PC-9 (cell line): Measurements from ENCODE around the gene FGD4. TPM values are rescaled to one million over a fixed set of nuclear protein-coding genes. Genes with fewer than 3 reads are reported as not detected.

Experiments
- BruUV-seq: library from RNA; stranded (reverse); fragments of 400-500 nt; replicated peaks from 2 replicates; lab custom pipeline; 2021; lab: Mats Ljungman, UMichigan
- CTCF ChIA-PET: fragments of 300-600 bp; sonication (Branson Sonifier 250); formaldehyde crosslinking; loops from one replicate; lab custom pipeline; 2022; ENCODE audit warnings: antibody characterized with exemption; lab: Charles Lee
- POLR2A ChIA-PET: fragments of 300-600 bp; sonication (Branson Sonifier 250); formaldehyde crosslinking; loops from one replicate; lab custom pipeline; 2022; ENCODE audit warnings: antibody characterized with exemption; ENCODE audit not compliant: unreplicated experiment; lab: Charles Lee
- DNase-seq, 2 experiments: peaks; one replicate each; pipeline versions ENCODE4 v3.0.0 to v3.0.0-alpha.2; 2015 to 2022; ENCODE audit warnings: mixed read lengths in 1 of 2
- H2AFZ ChIP-seq: fragments of 200-600 bp; sonication (generic); 2 replicates; pipeline ENCODE4 v1.8.1; 2017; ENCODE audit warnings: antibody characterized with exemption
- H3F3A ChIP-seq: fragments of 200-600 bp; sonication (generic); 2 replicates; pipeline ENCODE4 v1.8.1; 2017; ENCODE audit warnings: antibody characterized with exemption, mild to moderate bottlenecking, low read depth; ENCODE audit not compliant: insufficient read depth
- H3K27ac ChIP-seq: fragments of 200-600 bp; sonication (generic); 2 replicates; pipeline ENCODE4 v1.6.1; 2016; ENCODE audit warnings: mixed run types
- H3K27me3 ChIP-seq: fragments of 200-600 bp; sonication (generic); 2 replicates; pipeline ENCODE4 v1.6.1; 2016; ENCODE audit warnings: low read depth, mixed run types; ENCODE audit not compliant: insufficient read depth
- H3K36me3 ChIP-seq: fragments of 200-600 bp; sonication (generic); 2 replicates; pipeline ENCODE4 v1.6.1; 2016; ENCODE audit warnings: low read depth, mixed run types
- H3K4me1 ChIP-seq: fragments of 200-600 bp; sonication (generic); replicated peaks from 2 replicates; pipeline ENCODE4 v1.6.1; 2016; ENCODE audit warnings: mixed run types; ENCODE audit not compliant: insufficient read depth
- H3K4me2 ChIP-seq: fragments of 200-600 bp; sonication (generic); 2 replicates; pipeline ENCODE4 v1.6.1; 2017; ENCODE audit warnings: mixed run types
- H3K4me3 ChIP-seq: fragments of 200-600 bp; sonication (generic); 2 replicates; pipeline ENCODE4 v1.6.1; 2016; ENCODE audit warnings: mixed run types
- H3K79me2 ChIP-seq: fragments of 200-600 bp; sonication (generic); 2 replicates; pipeline ENCODE4 v1.6.1; 2017; ENCODE audit warnings: low read depth, mixed run types
- H3K9me2 ChIP-seq: fragments of 200-600 bp; sonication (generic); 2 replicates; pipeline ENCODE4 v1.8.1; 2017; ENCODE audit warnings: mild to moderate bottlenecking; ENCODE audit not compliant: insufficient read depth
- H3K9me3 ChIP-seq: fragments of 200-600 bp; sonication (generic); 2 replicates; pipeline ENCODE4 v1.8.1; 2016; ENCODE audit warnings: low read depth; ENCODE audit not compliant: insufficient read depth
- H4K20me1 ChIP-seq: fragments of 200-600 bp; sonication (generic); 2 replicates; pipeline ENCODE4 v1.8.1; 2017; ENCODE audit not compliant: insufficient read depth
- EZH2 ChIP-seq: fragments of 200-600 bp; sonication (generic); IDR thresholded peaks from 2 replicates; pipeline ENCODE4 v1.8.0; 2017; ENCODE audit warnings: antibody characterized with exemption, low read depth
- intact Hi-C: fragments of 100-400 bp; cut with micrococcal nuclease; formaldehyde crosslinking; loops from one replicate; pipeline ENCODE4 v1.10.0; 2022; ENCODE audit not compliant: unreplicated experiment
- total RNA-seq: library from RNA; stranded (reverse); gene quantifications from 2 replicates; pipeline ENCODE4 v1.2.3, GENCODE V29; 2021
- TF ChIP-seq, protein P1 (sequence below): fragments of 200-600 bp; sonication (generic); conservative IDR thresholded peaks from 2 replicates; pipeline ENCODE4 v1.6.1; 2017; ENCODE audit warnings: mixed run types, antibody characterized with exemption, mild to moderate bottlenecking, moderate library complexity

The FGD4 gene
- total RNA-seq, 1 experiment from 2014 or later, result 28.3 TPM

DNA sequence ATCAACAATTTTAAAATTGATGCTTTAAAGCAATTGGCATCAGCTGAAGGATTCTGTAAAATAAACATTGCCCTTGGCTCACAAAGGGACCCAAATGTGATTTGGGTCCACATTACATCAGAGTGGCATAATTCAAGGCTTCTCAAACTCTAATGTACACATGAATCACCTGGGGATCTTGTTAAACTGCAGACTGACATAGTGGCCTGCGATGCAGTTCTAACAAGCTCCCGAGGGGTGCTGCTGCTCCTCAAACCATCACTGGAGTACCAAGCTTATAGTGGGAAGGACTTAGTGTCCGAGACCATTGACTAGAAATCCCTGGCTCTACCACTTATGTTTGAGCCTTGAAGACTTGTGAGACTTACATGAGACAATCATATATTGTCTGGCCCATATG, 247.9 kb downstream of the FGD4 start:
- no peaks in the 10 kb centered on the region for H3K9me2 ChIP-seq
- H3K79me2 ChIP-seq, result no peaks in the 10 kb centered on the region
- H3K4me2 ChIP-seq, result no peak overlapping the region
- TF ChIP-seq, protein P1, sequence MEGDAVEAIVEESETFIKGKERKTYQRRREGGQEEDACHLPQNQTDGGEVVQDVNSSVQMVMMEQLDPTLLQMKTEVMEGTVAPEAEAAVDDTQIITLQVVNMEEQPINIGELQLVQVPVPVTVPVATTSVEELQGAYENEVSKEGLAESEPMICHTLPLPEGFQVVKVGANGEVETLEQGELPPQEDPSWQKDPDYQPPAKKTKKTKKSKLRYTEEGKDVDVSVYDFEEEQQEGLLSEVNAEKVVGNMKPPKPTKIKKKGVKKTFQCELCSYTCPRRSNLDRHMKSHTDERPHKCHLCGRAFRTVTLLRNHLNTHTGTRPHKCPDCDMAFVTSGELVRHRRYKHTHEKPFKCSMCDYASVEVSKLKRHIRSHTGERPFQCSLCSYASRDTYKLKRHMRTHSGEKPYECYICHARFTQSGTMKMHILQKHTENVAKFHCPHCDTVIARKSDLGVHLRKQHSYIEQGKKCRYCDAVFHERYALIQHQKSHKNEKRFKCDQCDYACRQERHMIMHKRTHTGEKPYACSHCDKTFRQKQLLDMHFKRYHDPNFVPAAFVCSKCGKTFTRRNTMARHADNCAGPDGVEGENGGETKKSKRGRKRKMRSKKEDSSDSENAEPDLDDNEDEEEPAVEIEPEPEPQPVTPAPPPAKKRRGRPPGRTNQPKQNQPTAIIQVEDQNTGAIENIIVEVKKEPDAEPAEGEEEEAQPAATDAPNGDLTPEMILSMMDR, result no peak
- TF ChIP-seq EZH2, result no peak
- ChIA-PET POLR2A (no interaction called here), CTCF (no interaction called here)
- 0 out of 2 replicates have a peak, but pooled peaks cover 6% of the 10 kb centered on the region for H3K36me3 ChIP-seq
- H3F3A ChIP-seq, result peaks cover 10% of the 10 kb centered on the region
- DNase-seq, result no peak
- peaks cover 15% of the 10 kb centered on the region for H3K4me1 ChIP-seq
- H3K27ac ChIP-seq, result no peak overlapping the region
- no TSS peak for BruUV-seq
- no peak overlapping the region for H3K4me3 ChIP-seq
- H2AFZ ChIP-seq, result no peak overlapping the region
- intact Hi-C loops, result no loop called here
- no peaks in the 10 kb centered on the region for H4K20me1 ChIP-seq
- no peaks in the 10 kb centered on the region for H3K27me3 ChIP-seq
- no peaks in the 10 kb centered on the region for H3K9me3 ChIP-seq

GRCh38 chr12:32650508-32650907, 251.2 kb downstream of the FGD4 start:
- Histone ChIP-seq H3K4me1 (peaks cover 15% of the 10 kb centered on the region), H3K4me3 (no peak overlapping the region), H2AFZ (no peak overlapping the region), H3F3A (peaks cover 10% of the 10 kb centered on the region; the same call in 1 of the 2 replicates), H3K9me2 (no peaks in the 10 kb centered on the region), H3K27me3 (no peaks in the 10 kb centered on the region), H3K79me2 (no peaks in the 10 kb centered on the region), H3K4me2 (peak overlapping the region; percentile 32; the same call in 1 of the 2 replicates), H3K36me3 (no peaks in the 10 kb centered on the region), H3K27ac (peak overlapping the region; percentile 51), H3K9me3 (no peaks in the 10 kb centered on the region), H4K20me1 (no peaks in the 10 kb centered on the region)
- BruUV-seq, result no TSS peak
- peak; percentile 28 to 67 for DNase-seq
- CTCF ChIA-PET, result interaction anchor here (0.5 to 0.7 kb wide), 2 partner anchors 23 to 610 kb away, joined by 4 to 6 read pairs; no protein-coding TSS in a partner anchor
- TF ChIP-seq, protein P1, result no peak
- TF ChIP-seq EZH2, result no peak
- intact Hi-C loops, result no loop called here
- POLR2A ChIA-PET, result interaction anchor here (0.9 kb wide), 1 partner anchor 16 kb away, joined by 8 read pairs; no protein-coding TSS in a partner anchor

- no peaks in the 10 kb centered on the region for H3K27me3 ChIP-seq
- H3K4me1 ChIP-seq, result peaks cover 15% of the 10 kb centered on the region
- ChIA-PET CTCF (no interaction called here), POLR2A (interaction anchor here (0.9 kb wide), 1 partner anchor 17 kb away, joined by 8 read pairs; no protein-coding TSS in a partner anchor)
- H3K4me2 ChIP-seq, result peak overlapping the region; percentile 32; the same call in 1 of the 2 replicates
- DNase-seq, result no peak
- H3K79me2 ChIP-seq, result no peaks in the 10 kb centered on the region
- intact Hi-C loops, result no loop called here
- peaks cover 10% of the 10 kb centered on the region; the same call in 1 of the 2 replicates for H3F3A ChIP-seq
- no peak overlapping the region for H3K4me3 ChIP-seq
- H3K36me3 ChIP-seq, result no peaks in the 10 kb centered on the region
- no TSS peak for BruUV-seq
- no peaks in the 10 kb centered on the region for H3K9me2 ChIP-seq
- H3K9me3 ChIP-seq, result no peaks in the 10 kb centered on the region
- peak overlapping the region; percentile 51 for H3K27ac ChIP-seq
- H4K20me1 ChIP-seq, result no peaks in the 10 kb centered on the region
- TF ChIP-seq, protein P1, result no peak
- TF ChIP-seq EZH2, result no peak
- H2AFZ ChIP-seq, result no peak overlapping the region
Observed at GRCh38 chr12:32651151-32651955, 252.0 kb downstream of the FGD4 start.
